H1 (cell line): ENCODE results near the gene AGR3. TPM values are rescaled to one million over a fixed set of nuclear protein-coding genes. Genes with fewer than 3 reads are reported as not detected.

ENCODE experiments used
- CTCF ChIA-PET: fragments of 300-600 bp; sonication (Branson Sonifier 250); formaldehyde crosslinking; loops from one replicate; lab custom pipeline; 2021; ENCODE audit not compliant: partially characterized antibody; lab: Charles Lee
- POLR2A ChIA-PET: fragments of 300-600 bp; sonication (Branson Sonifier 250); formaldehyde crosslinking; loops from one replicate; lab custom pipeline; 2021; ENCODE audit warnings: inconsistent platforms; ENCODE audit not compliant: partially characterized antibody; lab: Charles Lee
- DNase-seq, 2 experiments: peaks; one replicate each; pipeline versions ENCODE4 v3.0.0 to v3.0.0-alpha.2; 2010 to 2022; ENCODE audit warnings: low spot score in 2 of 2, low read depth in 1 of 2, mixed read lengths in 1 of 2
- FAIRE-seq: peaks from 2 replicates; lab custom pipeline; 2011; peaks lifted over from hg19 to GRCh38; lab: Jason Lieb, UNC
- H2AFZ ChIP-seq: 2 replicates; pipeline ENCODE4 v1.8.1; 2012; ENCODE audit warnings: low read length, inconsistent platforms
- H2AK5ac ChIP-seq: 2 replicates; pipeline ENCODE4 v1.6.1; 2013; ENCODE audit warnings: low read depth, low read length
- H2BK120ac ChIP-seq: replicated peaks from 2 replicates; pipeline ENCODE3; 2013; ENCODE audit warnings: low read depth, low read length, inconsistent platforms
- H2BK12ac ChIP-seq: 2 replicates; pipeline ENCODE4 v1.6.1; 2013; ENCODE audit warnings: low read depth, low read length
- H2BK15ac ChIP-seq: 2 replicates; pipeline ENCODE4 v1.6.1; 2013; ENCODE audit warnings: low read length
- H2BK20ac ChIP-seq: 2 replicates; pipeline ENCODE4 v1.6.1; 2013; ENCODE audit warnings: low read length
- H2BK5ac ChIP-seq: 2 replicates; pipeline ENCODE4 v1.6.1; 2013; ENCODE audit warnings: low read depth, low read length
- H3K14ac ChIP-seq: 2 replicates; pipeline ENCODE4 v1.6.1; 2013; ENCODE audit warnings: inconsistent platforms; ENCODE audit not compliant: insufficient read length
- H3K18ac ChIP-seq: 2 replicates; pipeline ENCODE4 v1.6.1; 2013; ENCODE audit warnings: low read length; ENCODE audit errors: extremely low read depth
- H3K23ac ChIP-seq: 2 replicates; pipeline ENCODE4 v1.6.1; 2013; ENCODE audit warnings: inconsistent platforms; ENCODE audit not compliant: insufficient read length
- H3K23me2 ChIP-seq: 2 replicates; pipeline ENCODE4 v1.6.1; 2013; ENCODE audit warnings: low read depth, low read length
- H3K27ac ChIP-seq: 2 replicates; pipeline ENCODE4 v1.6.1; 2011; ENCODE audit warnings: low read depth, low read length, inconsistent platforms
- H3K27me3 ChIP-seq, 4 experiments: replicated peaks in 1 of 4; 1 replicate in 1 of 4; 2 replicates in 3 of 4; pipeline versions ENCODE4 v1.6.1 to v1.8.1; 2011 to 2013; ENCODE audit warnings: low read length in 3 of 4, mild to moderate bottlenecking in 3 of 4, inconsistent platforms in 2 of 4, mixed read lengths in 2 of 4, moderate library complexity in 1 of 4; ENCODE audit not compliant: control insufficient read depth in 3 of 4, insufficient read depth in 3 of 4; ENCODE audit errors: extremely low read depth in 1 of 4
- H3K36me3 ChIP-seq, 4 experiments: 2 replicates each; pipeline versions ENCODE4 v1.6.1 to v1.8.1; 2011 to 2013; ENCODE audit warnings: mild to moderate bottlenecking in 4 of 4, low read length in 3 of 4, moderate library complexity in 2 of 4, control low read depth in 1 of 4, inconsistent platforms in 1 of 4; ENCODE audit not compliant: insufficient read depth in 4 of 4, control insufficient read depth in 2 of 4
- H3K4ac ChIP-seq: replicated peaks from 2 replicates; pipeline ENCODE3; 2013; ENCODE audit warnings: low read length, low read depth, mixed read lengths, inconsistent platforms; ENCODE audit not compliant: insufficient read length
- H3K4me1 ChIP-seq, 4 experiments: replicated peaks in 1 of 4; 1 replicate in 1 of 4; 2 replicates in 3 of 4; pipeline versions ENCODE4 v1.6.1 to v1.8.1; 2011 to 2013; ENCODE audit warnings: low read length in 3 of 4, inconsistent platforms in 2 of 4, mixed read lengths in 1 of 4; ENCODE audit not compliant: insufficient read depth in 4 of 4, control insufficient read depth in 3 of 4
- H3K4me2 ChIP-seq, 2 experiments: 2 replicates each; pipeline versions ENCODE4 v1.6.1 to v1.8.1; 2011 to 2013; ENCODE audit warnings: low read depth in 2 of 2, low read length in 2 of 2, control low read depth in 1 of 2, inconsistent platforms in 1 of 2, mild to moderate bottlenecking in 1 of 2; ENCODE audit not compliant: insufficient read depth in 1 of 2
- H3K4me3 ChIP-seq, 4 experiments: fragments of 200-600, 300-600 bp in 1 of 4; sonication (generic), shearing (Covaris generic), sonication (Bioruptor Twin) in 1 of 4; 2 replicates each; pipeline versions ENCODE4 v1.5.1 to v1.8.1; 2011 to 2016; ENCODE audit warnings: low read length in 4 of 4, low read depth in 3 of 4, control low read depth in 2 of 4, inconsistent platforms in 2 of 4, mild to moderate bottlenecking in 2 of 4, mixed read lengths in 1 of 4, moderate library complexity in 1 of 4; ENCODE audit not compliant: insufficient read depth in 2 of 4; ENCODE audit errors: extremely low read depth in 1 of 4
- H3K56ac ChIP-seq: replicated peaks from 2 replicates; pipeline ENCODE3; 2013; ENCODE audit warnings: low read depth, mild to moderate bottlenecking, mixed read lengths, low read length, inconsistent platforms; ENCODE audit not compliant: insufficient read length
- H3K79me1 ChIP-seq: 2 replicates; pipeline ENCODE4 v1.6.1; 2013; ENCODE audit warnings: low read depth, low read length, control low read depth
- H3K79me2 ChIP-seq, 2 experiments: 2 replicates each; pipeline versions ENCODE4 v1.6.1 to v1.8.1; 2012 to 2013; ENCODE audit warnings: low read length in 2 of 2, mild to moderate bottlenecking in 2 of 2, inconsistent platforms in 1 of 2; ENCODE audit not compliant: insufficient read depth in 2 of 2, control insufficient read depth in 1 of 2
- H3K9ac ChIP-seq, 4 experiments: replicated peaks in 1 of 4; 1 replicate in 1 of 4; 2 replicates in 3 of 4; pipeline versions ENCODE4 v1.6.1 to v1.8.1; 2011 to 2013; ENCODE audit warnings: low read depth in 3 of 4, low read length in 3 of 4, control low read depth in 2 of 4, mild to moderate bottlenecking in 2 of 4, moderate library complexity in 2 of 4, inconsistent platforms in 1 of 4; ENCODE audit errors: extremely low read depth in 1 of 4
- H3K9me3 ChIP-seq, 2 experiments: 2 replicates each; pipeline versions ENCODE4 v1.6.1 to v1.8.1; 2012 to 2013; ENCODE audit warnings: mild to moderate bottlenecking in 2 of 2, moderate library complexity in 2 of 2, control low read depth in 1 of 2, inconsistent platforms in 1 of 2, low read depth in 1 of 2, low read length in 1 of 2, mixed read lengths in 1 of 2; ENCODE audit not compliant: insufficient read depth in 2 of 2
- H4K20me1 ChIP-seq, 2 experiments: replicated peaks in 1 of 2; 2 replicates each; pipeline versions ENCODE3 to v1.8.1; 2011 to 2013; ENCODE audit warnings: inconsistent platforms in 2 of 2, low read length in 2 of 2, mild to moderate bottlenecking in 1 of 2; ENCODE audit not compliant: insufficient read depth in 2 of 2, control insufficient read depth in 1 of 2
- H4K5ac ChIP-seq: 2 replicates; pipeline ENCODE4 v1.6.1; 2013; ENCODE audit warnings: low read length, low read depth, mixed read lengths, inconsistent platforms; ENCODE audit not compliant: insufficient read length
- H4K8ac ChIP-seq: 2 replicates; pipeline ENCODE4 v1.8.0; 2013; ENCODE audit warnings: mild to moderate bottlenecking, moderate library complexity, low read length, inconsistent platforms; ENCODE audit not compliant: insufficient read depth; ENCODE audit errors: extremely low read depth
- H4K91ac ChIP-seq: replicated peaks from 2 replicates; pipeline ENCODE3; 2013; ENCODE audit warnings: low read length, mixed read lengths, inconsistent platforms; ENCODE audit not compliant: insufficient read length
- CEBPB ChIP-seq: IDR thresholded peaks from 2 replicates; pipeline ENCODE4 v1.6.1; 2012; ENCODE audit warnings: low read depth, low read length
- HDAC2 ChIP-seq, 2 experiments: fragments of 300-600 bp in 1 of 2; sonication (generic) in 1 of 2; IDR thresholded peaks; 2 replicates each; pipeline ENCODE4 v1.6.1; 2011 to 2012; ENCODE audit warnings: low read depth in 2 of 2, low read length in 2 of 2, mild to moderate bottlenecking in 2 of 2, moderate library complexity in 2 of 2, borderline replicate concordance in 1 of 2, inconsistent platforms in 1 of 2
- SUZ12 ChIP-seq: fragments of 200-600 bp; sonication (generic); IDR thresholded peaks from 2 replicates; pipeline ENCODE4 v1.6.1; 2012; ENCODE audit warnings: mild to moderate bottlenecking, inconsistent platforms, low read length, moderate library complexity, mixed read lengths
- polyA plus RNA-seq, 7 experiments: library from polyadenylated mRNA; depleted of rRNA in 3 of 7; stranded (reverse) in 5 of 7; unstranded in 2 of 7; fragments of >200 nt in 5 of 7; fragments of 200-250 nt in 2 of 7; gene quantifications; 1 replicate in 5 of 7; 2 replicates in 1 of 7; 4 replicates in 1 of 7; pipeline versions ENCODE4 v1.2.1 to v1.2.3, GENCODE V29; 2011 to 2013; ENCODE audit warnings: missing spikeins in 2 of 7, mixed read lengths in 2 of 7
- total RNA-seq: library from RNA; stranded (reverse); fragmentation: NEBNext Ultra II Directional; extraction: Animal tissue kit (Norgen Biotek cat#: 25700); gene quantifications from 2 replicates; pipeline ENCODE4 v1.2.1, GENCODE V29; 2021

The AGR3 gene
- total and polyA plus RNA-seq, 2 of the 8 experiments (the other 6 are each of a cell fraction or from before 2014, with no cell fraction given), result not detected

DNA sequence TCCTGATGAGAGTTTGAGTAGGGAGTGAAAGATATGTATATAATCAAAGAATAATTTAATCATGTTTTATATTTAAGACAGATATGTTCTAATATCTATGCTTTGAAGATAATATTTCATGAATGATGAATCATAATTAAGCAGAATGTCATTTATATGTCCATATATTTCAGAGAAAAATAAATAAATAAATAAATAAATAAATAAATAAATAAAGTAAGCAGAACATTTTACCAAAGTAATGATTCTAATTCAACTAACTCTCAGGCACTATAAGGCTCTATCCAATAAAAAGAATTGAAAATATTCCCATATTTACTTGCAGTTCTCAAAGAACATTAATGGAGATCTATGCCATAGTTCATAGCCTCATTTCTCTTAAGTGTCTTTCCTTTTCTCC is 36.0 kb downstream of the AGR3 start:
- no peaks in the 10 kb centered on the region; a peak in 1 of 7 replicates for H3K4me1 ChIP-seq
- H3K79me1 ChIP-seq, result no peaks in the 10 kb centered on the region
- DNase-seq, result no peak
- no peak overlapping the region for H2BK15ac ChIP-seq
- H3K27ac ChIP-seq, result no peak overlapping the region
- no peak overlapping the region for H3K4ac ChIP-seq
- CTCF ChIA-PET, result no interaction called here
- no peak for FAIRE-seq
- no peak overlapping the region for H3K4me2 ChIP-seq
- no peak overlapping the region for H2BK5ac ChIP-seq
- H2BK120ac ChIP-seq, result no peak overlapping the region
- no peak overlapping the region for H3K23ac ChIP-seq
- no peaks in the 10 kb centered on the region for H3K36me3 ChIP-seq
- no peaks in the 10 kb centered on the region for H4K20me1 ChIP-seq
- no peak overlapping the region for H4K8ac ChIP-seq
- no peak overlapping the region for H3K9ac ChIP-seq
- H3K4me3 ChIP-seq, result no peak overlapping the region
- no peaks in the 10 kb centered on the region for H3K79me2 ChIP-seq
- no peak overlapping the region for H2BK20ac ChIP-seq
- H3K23me2 ChIP-seq, result no peaks in the 10 kb centered on the region
- H3K18ac ChIP-seq, result no peak overlapping the region
- H2BK12ac ChIP-seq, result no peak overlapping the region
- POLR2A ChIA-PET, result no interaction called here
- H2AFZ ChIP-seq, result no peak overlapping the region
- H3K9me3 ChIP-seq, result no peaks in the 10 kb centered on the region
- no peak overlapping the region for H2AK5ac ChIP-seq
- no peak overlapping the region for H4K5ac ChIP-seq
- H3K27me3 ChIP-seq, result no peaks in the 10 kb centered on the region
- H3K56ac ChIP-seq, result no peak overlapping the region
- no peak overlapping the region for H4K91ac ChIP-seq
- no peak overlapping the region for H3K14ac ChIP-seq
- TF ChIP-seq SUZ12 (no peak), CEBPB (no peak), HDAC2 (IDR thresholded peaks at IDR 0.05; ENCODE audit: borderline replicate concordance in 1 of 2, low read depth in 2 of 2, low read length in 2 of 2) (no peak)
